RWPE2 (cell line): Measurements from ENCODE around the gene LMOD3.

Source experiments
- ATAC-seq: fragments of 200-7000 bp; cut with Tn5 transposase; 3 replicates; pipeline ENCODE4 v1.9.1; 2021; ENCODE audit warnings: low read depth
- DNase-seq: peaks from one replicate; pipeline ENCODE4 v3.0.0-alpha.2; 2020; ENCODE audit warnings: low spot score
- H3K27ac ChIP-seq: fragments of 450-650 bp; 2 replicates; pipeline ENCODE4 v1.5.1; 2017; ENCODE audit warnings: mild to moderate bottlenecking; ENCODE audit not compliant: poor library complexity, severe bottlenecking
- H3K27me3 ChIP-seq: fragments of 250-450 bp; sonication (Bioruptor Pico); 2 replicates; pipeline ENCODE4 v1.5.1; 2021; ENCODE audit warnings: mild to moderate bottlenecking, moderate library complexity; ENCODE audit not compliant: insufficient read depth, poor library complexity, severe bottlenecking
- H3K36me3 ChIP-seq: fragments of 250-450 bp; sonication (Bioruptor Pico); 2 replicates; pipeline ENCODE4 v1.5.1; 2020; ENCODE audit warnings: low read depth, mild to moderate bottlenecking, moderate library complexity
- H3K4me1 ChIP-seq: fragments of 250-450 bp; sonication (Bioruptor Pico); 2 replicates; pipeline ENCODE4 v1.5.1; 2021; ENCODE audit warnings: mild to moderate bottlenecking, moderate library complexity; ENCODE audit not compliant: insufficient read depth, poor library complexity, severe bottlenecking
- H3K4me3 ChIP-seq: fragments of 250-450 bp; sonication (Bioruptor Pico); 2 replicates; pipeline ENCODE4 v1.5.1; 2021; ENCODE audit warnings: mild to moderate bottlenecking, moderate library complexity; ENCODE audit not compliant: severe bottlenecking
- H3K9me3 ChIP-seq: fragments of 250-450 bp; sonication (Bioruptor Pico); 2 replicates; pipeline ENCODE4 v1.5.1; 2021; ENCODE audit warnings: mild to moderate bottlenecking, moderate library complexity; ENCODE audit not compliant: severe bottlenecking
- TF ChIP-seq, protein P1 (sequence below): fragments of 450-650 bp; IDR thresholded peaks from one replicate; pipeline ENCODE4 v1.5.1; 2017; ENCODE audit warnings: mild to moderate bottlenecking, moderate library complexity; ENCODE audit not compliant: poor library complexity, severe bottlenecking

Gene LMOD3

DNA sequence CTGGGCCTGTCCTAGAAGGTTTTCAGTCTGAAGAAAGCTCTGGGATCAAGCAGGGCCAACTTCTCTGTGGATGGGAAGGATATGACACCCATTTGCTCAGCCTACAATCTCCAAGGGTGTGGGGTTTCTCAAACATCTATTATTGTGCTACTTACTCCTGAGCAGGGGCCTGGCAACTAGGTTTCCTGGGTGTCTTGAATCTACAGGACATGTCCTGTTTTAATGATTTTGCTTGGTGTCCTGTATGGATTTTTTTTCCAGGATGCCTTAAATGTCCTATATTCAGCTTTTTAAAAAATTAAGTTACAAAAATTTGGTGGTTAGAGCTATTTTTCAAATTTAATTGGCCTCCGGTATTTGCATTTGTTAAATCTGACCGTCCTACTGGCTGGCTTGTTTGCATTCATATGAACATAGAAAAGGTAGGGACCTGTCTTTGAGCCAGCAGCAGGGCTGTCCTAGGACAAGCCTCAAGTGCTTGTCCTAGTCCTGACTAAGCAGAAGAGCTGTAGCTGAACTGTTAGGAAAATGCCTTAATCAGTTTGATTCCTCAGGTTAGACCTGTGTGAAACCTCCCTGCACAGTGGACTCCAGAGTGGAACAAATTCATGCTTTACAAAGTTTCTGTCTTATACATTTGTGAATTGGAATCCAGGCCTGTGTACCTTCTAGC, 40.0 kb upstream of the LMOD3 start:
- ATAC-seq = no peak
- Histone ChIP-seq H3K27me3 (no peaks in the 10 kb centered on the region), H3K4me3 (no peak overlapping the region), H3K4me1 (no peaks in the 10 kb centered on the region), H3K36me3 (no peaks in the 10 kb centered on the region; the same call in 1 of the 2 replicates), H3K9me3 (no peaks in the 10 kb centered on the region), H3K27ac (no peak overlapping the region)
- TF ChIP-seq, protein P1, sequence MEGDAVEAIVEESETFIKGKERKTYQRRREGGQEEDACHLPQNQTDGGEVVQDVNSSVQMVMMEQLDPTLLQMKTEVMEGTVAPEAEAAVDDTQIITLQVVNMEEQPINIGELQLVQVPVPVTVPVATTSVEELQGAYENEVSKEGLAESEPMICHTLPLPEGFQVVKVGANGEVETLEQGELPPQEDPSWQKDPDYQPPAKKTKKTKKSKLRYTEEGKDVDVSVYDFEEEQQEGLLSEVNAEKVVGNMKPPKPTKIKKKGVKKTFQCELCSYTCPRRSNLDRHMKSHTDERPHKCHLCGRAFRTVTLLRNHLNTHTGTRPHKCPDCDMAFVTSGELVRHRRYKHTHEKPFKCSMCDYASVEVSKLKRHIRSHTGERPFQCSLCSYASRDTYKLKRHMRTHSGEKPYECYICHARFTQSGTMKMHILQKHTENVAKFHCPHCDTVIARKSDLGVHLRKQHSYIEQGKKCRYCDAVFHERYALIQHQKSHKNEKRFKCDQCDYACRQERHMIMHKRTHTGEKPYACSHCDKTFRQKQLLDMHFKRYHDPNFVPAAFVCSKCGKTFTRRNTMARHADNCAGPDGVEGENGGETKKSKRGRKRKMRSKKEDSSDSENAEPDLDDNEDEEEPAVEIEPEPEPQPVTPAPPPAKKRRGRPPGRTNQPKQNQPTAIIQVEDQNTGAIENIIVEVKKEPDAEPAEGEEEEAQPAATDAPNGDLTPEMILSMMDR = no peak
- no peak for DNase-seq

DNA sequence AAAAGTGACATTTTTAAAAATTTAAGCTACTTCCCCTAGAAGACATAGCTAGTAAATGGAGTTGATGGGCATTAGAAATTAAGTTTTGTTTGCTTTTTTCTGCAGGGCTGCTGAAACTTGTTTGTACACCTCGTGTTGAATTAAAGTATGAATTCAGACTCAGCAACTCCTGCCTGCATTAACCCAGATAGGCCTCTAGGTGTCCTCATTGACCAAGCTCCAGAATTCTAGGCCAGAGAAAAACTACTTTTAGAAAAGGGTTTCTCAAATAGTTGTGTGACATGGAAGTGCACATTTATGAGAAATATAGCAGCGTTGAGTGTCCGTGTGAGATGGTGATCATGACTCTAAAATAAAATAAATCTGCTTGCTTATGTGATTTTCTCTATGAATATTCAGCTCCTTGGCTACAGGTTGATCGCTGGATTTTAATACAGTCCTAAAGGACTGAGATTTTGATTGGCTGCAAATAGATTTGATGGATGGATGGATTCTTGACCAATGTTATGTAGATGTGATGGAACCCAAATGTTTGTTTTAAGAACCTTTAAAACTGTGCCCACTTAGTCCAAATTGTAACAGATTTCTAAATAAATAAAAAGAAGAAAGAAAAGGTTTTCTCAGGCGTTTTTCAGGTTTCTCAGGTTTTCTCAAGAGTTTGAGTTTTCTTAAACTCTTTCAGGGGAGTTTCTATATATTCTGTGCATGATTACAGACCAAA, 39.4 kb upstream of the LMOD3 start:
- DNase-seq = no peak

DNA sequence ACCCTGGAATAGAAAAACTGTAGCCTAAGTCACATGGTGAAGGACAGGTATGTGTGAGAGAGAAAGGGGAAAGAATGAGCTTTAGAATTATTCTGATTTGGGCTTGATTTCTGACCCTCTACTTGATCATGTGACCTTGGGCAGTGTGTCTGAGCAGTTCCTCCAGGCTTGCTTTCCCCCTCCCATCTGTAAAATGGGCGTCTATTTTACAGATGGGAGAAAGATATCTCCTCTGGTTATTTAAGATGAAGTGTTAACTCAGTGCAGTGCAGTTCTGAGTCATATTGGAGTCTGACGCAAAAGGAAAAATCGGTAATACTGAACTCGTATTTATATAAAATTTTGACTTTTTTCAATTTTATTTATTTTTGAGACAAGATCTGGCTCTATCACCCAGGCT, 38.1 kb upstream of the LMOD3 start:
- Histone ChIP-seq H3K36me3 (no peaks in the 10 kb centered on the region), H3K4me1 (no peaks in the 10 kb centered on the region), H3K9me3 (no peaks in the 10 kb centered on the region), H3K4me3 (no peak overlapping the region), H3K27ac (no peak overlapping the region), H3K27me3 (no peaks in the 10 kb centered on the region)
- no peak for ATAC-seq
- no peak for DNase-seq
- TF ChIP-seq, protein P1 = no peak

More for the DNA sequence above, 39.4 kb upstream of the LMOD3 start:
- Histone ChIP-seq H3K4me3 (no peak overlapping the region), H3K9me3 (no peaks in the 10 kb centered on the region), H3K27ac (no peak overlapping the region), H3K4me1 (no peaks in the 10 kb centered on the region), H3K36me3 (no peaks in the 10 kb centered on the region; the same call in 1 of the 2 replicates), H3K27me3 (no peaks in the 10 kb centered on the region)
- TF ChIP-seq, protein P1 = peak; percentile 96
- peak; percentile 45; the same call in 1 of the 3 replicates for ATAC-seq

DNA sequence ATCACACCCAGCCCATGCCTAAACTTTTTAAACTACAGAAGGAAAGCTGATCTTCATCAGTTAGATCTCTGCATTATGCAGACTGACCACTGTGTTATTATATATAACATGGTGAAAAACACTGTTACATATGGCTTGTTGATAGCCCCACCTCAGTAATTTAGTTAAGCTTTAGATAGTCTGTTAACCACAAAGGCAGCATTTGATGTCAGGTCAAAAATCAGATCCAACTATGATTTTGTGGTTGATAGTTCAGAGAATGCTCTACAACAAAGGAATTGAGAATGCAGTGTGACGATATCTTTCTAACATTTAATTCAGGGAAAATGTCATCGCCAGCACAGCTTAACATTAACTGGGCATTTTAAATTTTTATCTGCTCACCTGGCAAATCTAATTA, 37.7 kb upstream of the LMOD3 start:
- no peaks in the 10 kb centered on the region for H3K4me1 ChIP-seq
- TF ChIP-seq, protein P1 = no peak
- no peaks in the 10 kb centered on the region for H3K27me3 ChIP-seq
- no peaks in the 10 kb centered on the region for H3K9me3 ChIP-seq
- no peak overlapping the region for H3K4me3 ChIP-seq
- H3K27ac ChIP-seq = no peak overlapping the region
- DNase-seq = no peak
- no peak for ATAC-seq
- no peaks in the 10 kb centered on the region for H3K36me3 ChIP-seq

DNA sequence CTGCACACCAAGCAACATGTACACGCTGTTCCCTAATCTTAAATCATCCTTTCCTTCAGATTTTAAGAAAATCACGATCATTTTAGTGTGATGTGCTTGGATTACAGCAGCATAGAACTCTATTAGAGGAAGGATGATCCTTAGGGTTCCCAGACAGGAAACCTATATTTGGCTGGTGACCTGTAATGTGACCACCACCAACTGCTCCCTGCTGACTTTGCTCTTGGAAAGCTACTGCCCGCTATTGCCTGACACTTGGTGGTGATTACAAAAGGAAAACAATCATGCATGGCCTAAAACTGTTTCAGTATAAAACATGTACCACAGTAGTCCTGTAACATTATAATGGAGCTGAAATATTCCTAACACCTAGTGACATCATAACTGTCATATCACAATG, 27.2 kb upstream of the LMOD3 start:
- ATAC-seq = no peak
- H3K27ac ChIP-seq = no peak overlapping the region
- H3K9me3 ChIP-seq = no peaks in the 10 kb centered on the region
- no peaks in the 10 kb centered on the region for H3K36me3 ChIP-seq
- no peaks in the 10 kb centered on the region for H3K4me1 ChIP-seq
- H3K4me3 ChIP-seq = no peak overlapping the region
- no peaks in the 10 kb centered on the region for H3K27me3 ChIP-seq
- DNase-seq = no peak
- TF ChIP-seq, protein P1 = no peak
